Measurements from ENCODE around the gene SALL4. TPM values are rescaled to one million over a fixed set of nuclear protein-coding genes. Genes with fewer than 3 reads are reported as not detected.
"Not testable (repeated sequence)": the region's sequence is repeated elsewhere in the genome, so short reads cannot be mapped to it uniquely, and the experiment has no call there.

The SALL4 gene
- total and polyA plus RNA-seq, 2 donors (not counting 1 experiment from before 2014, with no cell fraction given), result 0.15 to 1.5 TPM

DNA sequence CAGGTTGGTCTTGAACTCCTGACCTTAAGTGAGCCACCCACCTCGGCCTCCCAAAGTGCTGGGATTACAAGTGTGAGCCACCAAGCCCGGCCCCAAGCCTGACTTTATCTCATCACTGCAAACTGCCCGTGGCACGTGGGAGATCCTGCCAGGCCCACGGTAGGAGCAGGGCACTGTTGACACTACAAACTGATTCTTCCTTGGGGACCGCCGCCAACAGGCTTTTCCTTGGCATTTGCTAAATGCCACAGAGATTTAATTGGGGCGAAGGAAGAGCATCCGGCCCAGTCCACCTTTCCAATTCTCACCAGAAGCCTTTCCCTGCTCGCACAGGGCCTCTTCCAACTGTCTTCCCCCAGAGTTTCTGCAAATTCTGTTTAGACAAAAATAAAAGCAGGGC is 45.1 kb downstream of the SALL4 start:
- H3K4me1 ChIP-seq (ENCODE audit: control insufficient read depth, extremely low read depth, insufficient read depth, low read length), result peaks cover 9% of the 10 kb centered on the region
- no peaks in the 10 kb centered on the region for H3K9me3 ChIP-seq (ENCODE audit: control insufficient read depth, insufficient read depth, low read depth, low read length)
- H3K4me3 ChIP-seq (replicated peaks in 1 of 4; ENCODE audit: control extremely low read depth in 1 of 4, insufficient read depth in 1 of 4, low read depth in 3 of 4, low read length in 4 of 4), result no peak overlapping the region
- H3K27me3 ChIP-seq (ENCODE audit: control insufficient read depth, insufficient read depth, low read length), result no peaks in the 10 kb centered on the region
- no peaks in the 10 kb centered on the region for H4K20me1 ChIP-seq (ENCODE audit: control insufficient read depth, extremely low read depth, insufficient read depth, low read length)
- no peak overlapping the region for H3K4me2 ChIP-seq (ENCODE audit: extremely low read depth, insufficient read depth, low read length)
- H3K27ac ChIP-seq (ENCODE audit: insufficient read depth, low read length), result no peak overlapping the region
- peaks cover 5% of the 10 kb centered on the region for H3K79me2 ChIP-seq (ENCODE audit: control insufficient read depth, insufficient read depth, low read length)
- H3K36me3 ChIP-seq (ENCODE audit: control insufficient read depth, insufficient read depth, low read length), result no peaks in the 10 kb centered on the region
- no peak overlapping the region for H2AFZ ChIP-seq (ENCODE audit: low read length)
- TF ChIP-seq EZH2 (IDR thresholded peaks at IDR 0.05; ENCODE audit: low read length, missing control alignments), result no peak
- TF ChIP-seq, protein P1, sequence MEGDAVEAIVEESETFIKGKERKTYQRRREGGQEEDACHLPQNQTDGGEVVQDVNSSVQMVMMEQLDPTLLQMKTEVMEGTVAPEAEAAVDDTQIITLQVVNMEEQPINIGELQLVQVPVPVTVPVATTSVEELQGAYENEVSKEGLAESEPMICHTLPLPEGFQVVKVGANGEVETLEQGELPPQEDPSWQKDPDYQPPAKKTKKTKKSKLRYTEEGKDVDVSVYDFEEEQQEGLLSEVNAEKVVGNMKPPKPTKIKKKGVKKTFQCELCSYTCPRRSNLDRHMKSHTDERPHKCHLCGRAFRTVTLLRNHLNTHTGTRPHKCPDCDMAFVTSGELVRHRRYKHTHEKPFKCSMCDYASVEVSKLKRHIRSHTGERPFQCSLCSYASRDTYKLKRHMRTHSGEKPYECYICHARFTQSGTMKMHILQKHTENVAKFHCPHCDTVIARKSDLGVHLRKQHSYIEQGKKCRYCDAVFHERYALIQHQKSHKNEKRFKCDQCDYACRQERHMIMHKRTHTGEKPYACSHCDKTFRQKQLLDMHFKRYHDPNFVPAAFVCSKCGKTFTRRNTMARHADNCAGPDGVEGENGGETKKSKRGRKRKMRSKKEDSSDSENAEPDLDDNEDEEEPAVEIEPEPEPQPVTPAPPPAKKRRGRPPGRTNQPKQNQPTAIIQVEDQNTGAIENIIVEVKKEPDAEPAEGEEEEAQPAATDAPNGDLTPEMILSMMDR (conservative IDR thresholded peaks at IDR 0.05 in 1 of 2, IDR thresholded peaks at IDR 0.05 in 1 of 2; ENCODE audit: low read depth in 1 of 2, low read length in 2 of 2), result no peak
- no peak for DNase-seq (ENCODE audit: low read depth in 2 of 2)
- no peak overlapping the region for H3K9ac ChIP-seq (ENCODE audit: insufficient read depth, low read length)

DNA sequence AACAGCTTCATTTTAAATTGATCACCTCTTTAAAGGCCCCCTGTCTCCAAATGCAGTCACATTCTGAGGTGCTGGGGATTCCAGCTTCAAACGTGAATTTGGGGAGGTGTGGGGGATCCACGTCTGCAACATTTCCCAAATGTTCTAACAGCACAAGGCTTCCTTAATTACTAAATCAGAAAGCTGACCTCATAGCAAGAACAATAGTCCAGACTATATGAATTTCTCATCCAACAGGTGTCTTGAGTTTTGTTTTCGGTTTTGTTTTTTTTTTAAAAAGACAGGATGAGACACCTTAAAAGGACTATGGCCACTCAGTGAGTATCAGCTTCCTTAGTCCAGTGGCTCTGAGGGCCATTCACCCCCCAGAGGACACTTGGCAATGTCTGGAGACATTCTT is 45.7 kb downstream of the SALL4 start:
- peaks cover 5% of the 10 kb centered on the region for H3K79me2 ChIP-seq (ENCODE audit: control insufficient read depth, insufficient read depth, low read length)
- no peak overlapping the region for H3K27ac ChIP-seq (ENCODE audit: insufficient read depth, low read length)
- H3K27me3 ChIP-seq (ENCODE audit: control insufficient read depth, insufficient read depth, low read length), result no peaks in the 10 kb centered on the region
- H3K4me3 ChIP-seq (replicated peaks in 1 of 4; ENCODE audit: control extremely low read depth in 1 of 4, insufficient read depth in 1 of 4, low read depth in 3 of 4, low read length in 4 of 4), result no peak overlapping the region
- no peaks in the 10 kb centered on the region for H3K36me3 ChIP-seq (ENCODE audit: control insufficient read depth, insufficient read depth, low read length)
- DNase-seq (ENCODE audit: low read depth in 2 of 2), result no peak
- H3K4me2 ChIP-seq (ENCODE audit: extremely low read depth, insufficient read depth, low read length), result no peak overlapping the region
- H3K9ac ChIP-seq (ENCODE audit: insufficient read depth, low read length), result no peak overlapping the region
- no peaks in the 10 kb centered on the region for H3K9me3 ChIP-seq (ENCODE audit: control insufficient read depth, insufficient read depth, low read depth, low read length)
- no peaks in the 10 kb centered on the region for H4K20me1 ChIP-seq (ENCODE audit: control insufficient read depth, extremely low read depth, insufficient read depth, low read length)
- H3K4me1 ChIP-seq (ENCODE audit: control insufficient read depth, extremely low read depth, insufficient read depth, low read length), result peaks cover 13% of the 10 kb centered on the region
- no peak for TF ChIP-seq EZH2 (IDR thresholded peaks at IDR 0.05; ENCODE audit: low read length, missing control alignments)
- TF ChIP-seq, protein P1 (conservative IDR thresholded peaks at IDR 0.05 in 1 of 2, IDR thresholded peaks at IDR 0.05 in 1 of 2; ENCODE audit: low read depth in 1 of 2, low read length in 2 of 2), result no peak
- H2AFZ ChIP-seq (ENCODE audit: low read length), result no peak overlapping the region

DNA sequence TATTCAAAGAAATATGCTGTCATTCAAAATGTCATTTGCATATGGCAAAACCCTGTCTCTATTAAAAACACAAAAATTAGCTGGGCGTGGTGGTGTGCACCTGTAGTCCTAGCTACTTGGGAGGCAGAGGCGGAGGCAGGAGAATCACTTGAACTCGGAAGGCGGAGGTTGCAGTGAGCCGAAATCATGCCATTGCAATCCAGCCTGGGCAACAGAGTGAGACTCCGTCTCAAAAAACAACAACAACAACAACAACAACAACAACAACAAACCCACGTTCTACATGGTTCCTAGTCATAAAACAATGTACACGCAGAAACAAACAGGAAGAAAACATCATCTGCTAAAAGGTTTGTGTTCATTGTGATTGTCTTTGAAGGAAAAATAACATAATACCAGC is 49.1 kb downstream of the SALL4 start:
- not testable (repeated sequence) for H3K79me2 ChIP-seq (ENCODE audit: control insufficient read depth, insufficient read depth, low read length); H3K9ac ChIP-seq (ENCODE audit: insufficient read depth, low read length); H4K20me1 ChIP-seq (ENCODE audit: control insufficient read depth, extremely low read depth, insufficient read depth, low read length); H3K27me3 ChIP-seq (ENCODE audit: control insufficient read depth, insufficient read depth, low read length); H3K4me3 ChIP-seq (replicated peaks in 1 of 4; ENCODE audit: control extremely low read depth in 1 of 4, insufficient read depth in 1 of 4, low read depth in 3 of 4, low read length in 4 of 4); H3K36me3 ChIP-seq (ENCODE audit: control insufficient read depth, insufficient read depth, low read length); H2AFZ ChIP-seq (ENCODE audit: low read length); DNase-seq (ENCODE audit: low read depth in 2 of 2); H3K9me3 ChIP-seq (ENCODE audit: control insufficient read depth, insufficient read depth, low read depth, low read length)
- peak overlapping the region; percentile 68 for H3K4me2 ChIP-seq (ENCODE audit: extremely low read depth, insufficient read depth, low read length)
- peak overlapping the region; percentile 88 for H3K27ac ChIP-seq (ENCODE audit: insufficient read depth, low read length)
- H3K4me1 ChIP-seq (ENCODE audit: control insufficient read depth, extremely low read depth, insufficient read depth, low read length), result peaks cover 22% of the 10 kb centered on the region
